GM20431 (cell line): ENCODE results near the gene NYNRIN.
"Not testable (repeated sequence)": the region's sequence is repeated elsewhere in the genome, so short reads cannot be mapped to it uniquely, and the experiment has no call there.

Experiments
- in situ Hi-C: fragments of 300-500 bp; cut with MseI, MboI; formaldehyde crosslinking; loops from one replicate; pipeline ENCODE4 v1.15.0; 2020; ENCODE audit warnings: low sequenced_read_pairs; ENCODE audit not compliant: unreplicated experiment

Gene NYNRIN

DNA sequence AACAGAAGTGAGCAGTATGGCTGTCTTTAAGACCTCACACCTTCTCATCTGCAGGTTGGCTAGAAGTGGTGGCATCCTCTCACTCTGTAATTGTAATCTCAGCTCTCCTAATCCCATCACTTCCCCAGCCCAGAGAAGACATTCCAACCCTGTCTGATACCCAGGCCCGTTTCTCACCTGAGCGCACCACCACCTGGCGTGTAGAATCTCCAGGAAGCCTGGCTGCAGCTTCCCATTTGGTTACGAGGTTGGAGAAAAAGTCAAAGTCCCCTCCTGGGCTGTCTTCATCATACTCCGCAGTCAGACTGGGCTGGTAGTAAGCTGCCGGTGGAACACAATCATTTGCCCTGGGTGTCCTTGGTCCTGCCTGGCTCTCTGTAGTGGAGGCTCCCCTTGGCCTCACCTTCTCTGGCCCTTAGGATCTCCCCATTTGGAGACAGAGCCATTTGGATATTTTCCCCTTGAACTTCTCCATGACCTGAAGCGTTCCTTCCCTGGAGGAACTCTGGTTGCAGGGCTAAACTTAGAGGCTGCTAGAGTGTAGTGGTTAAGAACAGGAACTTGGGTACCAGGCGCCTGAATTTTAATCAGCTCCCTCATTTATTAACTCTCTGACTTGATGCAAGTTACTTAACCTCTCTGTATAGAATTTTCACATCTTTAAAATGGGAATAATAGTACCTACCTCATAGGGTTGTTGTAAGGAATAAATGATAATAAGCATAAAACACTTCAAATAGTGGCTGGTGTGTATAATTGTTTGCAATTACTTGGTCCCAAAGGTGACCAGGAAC lies 42.0 kb downstream of the NYNRIN start:
- in situ Hi-C loops = no loop called here

DNA sequence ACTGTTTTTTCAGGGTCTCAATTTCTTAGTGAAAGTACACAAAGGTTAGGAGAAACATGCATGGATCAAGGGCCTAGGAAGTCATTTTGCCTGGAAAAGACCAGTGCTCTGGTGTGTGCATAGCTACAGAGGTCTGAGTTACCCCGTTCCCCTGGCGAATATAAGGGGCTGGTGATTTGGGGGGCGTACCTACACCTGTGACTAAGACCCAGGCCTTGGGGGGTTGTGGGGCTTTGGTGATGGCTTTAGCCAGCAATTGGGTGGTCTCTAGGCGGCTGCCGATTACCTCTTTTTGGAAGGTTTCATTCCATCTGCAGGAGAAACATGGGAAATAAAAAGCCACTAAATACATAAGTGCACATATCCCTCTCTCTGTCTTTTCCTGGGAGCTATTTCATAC lies 42.7 kb downstream of the NYNRIN start:
- in situ Hi-C loops = no loop called here

DNA sequence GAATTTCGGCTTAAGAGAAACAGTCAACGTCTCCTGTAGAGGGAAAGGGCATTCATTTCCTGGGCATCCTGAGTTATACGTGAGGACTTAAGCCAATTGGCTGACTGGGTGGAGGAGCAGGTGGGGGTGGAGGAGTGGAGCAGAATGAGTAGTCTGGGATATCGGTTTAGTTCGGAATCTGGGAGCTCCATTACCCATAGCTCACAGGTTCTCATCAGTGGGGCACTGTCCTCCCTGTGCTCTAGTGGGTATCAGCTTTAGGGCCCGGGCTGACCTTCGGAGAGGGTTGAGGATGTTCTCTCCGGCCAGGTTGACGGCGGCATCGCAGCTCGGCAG lies 43.1 kb downstream of the NYNRIN start:
- in situ Hi-C loops = no loop called here

DNA sequence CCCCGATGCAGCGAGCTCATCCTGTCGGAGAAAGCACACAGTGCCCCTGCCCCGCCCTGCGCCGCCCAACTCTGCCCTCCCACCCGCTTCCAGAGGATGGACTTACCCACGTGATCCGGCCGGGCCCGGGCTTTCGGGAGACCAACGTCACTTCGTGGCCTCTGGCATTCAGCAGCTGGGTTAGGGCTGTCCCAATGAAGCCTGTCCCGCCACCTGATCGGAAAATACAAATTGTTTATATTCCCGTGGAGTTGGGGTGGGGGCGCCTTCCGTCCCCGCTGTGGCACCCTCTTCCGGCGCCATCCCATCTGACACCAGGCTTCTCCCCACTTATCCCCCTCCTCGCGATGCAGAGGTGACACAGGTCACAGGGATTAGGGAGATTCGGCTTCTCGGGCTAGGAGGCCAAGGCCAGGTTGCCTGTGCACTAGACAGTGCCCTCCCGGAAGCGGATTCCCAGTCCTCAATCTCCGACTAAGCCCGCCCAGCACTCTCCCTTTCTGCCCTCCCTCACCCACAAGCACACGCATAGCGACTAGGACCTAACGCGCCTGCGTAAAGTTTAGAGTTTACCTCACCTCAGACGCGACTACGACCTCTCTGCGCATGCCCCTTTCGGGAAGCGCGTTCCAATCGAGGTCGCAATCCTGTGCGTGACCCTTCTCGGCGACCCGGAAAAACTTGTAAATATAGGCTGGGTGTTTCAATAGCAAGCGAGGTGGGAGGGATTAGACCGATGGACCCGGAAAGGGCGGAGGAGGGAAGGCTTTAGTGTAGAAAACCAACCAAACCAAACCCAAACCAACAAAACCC lies 43.6 kb downstream of the NYNRIN start, which contains the start of gene SDR39U1:
TSS of gene SDR39U1 (minus strand) at position 537 of the 813 bp plus-strand sequence. CDS start at position 530, 7 bp downstream.
- in situ Hi-C loops = no loop called here

DNA sequence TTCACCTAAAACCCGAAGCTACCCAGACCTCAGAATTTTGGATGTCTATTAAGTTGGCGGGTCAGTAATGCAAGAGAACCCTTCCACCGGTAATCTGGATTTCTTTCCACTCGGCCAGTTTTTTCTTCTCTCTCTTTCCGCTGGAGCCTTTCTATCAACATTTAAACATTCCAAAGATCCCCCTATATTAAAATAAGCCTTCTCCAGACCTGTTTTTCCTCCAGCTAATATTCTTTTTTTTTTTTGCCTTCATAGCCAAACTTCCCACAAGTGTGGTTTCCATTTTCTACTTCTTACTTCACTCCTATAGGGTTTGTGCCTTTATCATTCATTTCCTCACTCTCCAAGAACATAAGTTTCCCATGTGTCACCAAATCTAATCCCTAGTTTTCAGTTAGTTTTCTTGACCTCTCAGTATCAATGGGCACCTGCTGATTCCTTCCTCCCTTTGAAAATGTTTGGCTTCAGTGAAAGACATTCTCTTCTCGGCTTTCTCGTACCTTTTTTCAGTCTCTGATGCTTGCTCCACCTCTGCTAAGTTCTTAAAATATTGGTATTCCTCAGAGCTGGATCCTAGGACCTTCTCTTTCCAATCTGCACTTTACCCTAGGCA lies 44.4 kb downstream of the NYNRIN start:
- in situ Hi-C loops = no loop called here

DNA sequence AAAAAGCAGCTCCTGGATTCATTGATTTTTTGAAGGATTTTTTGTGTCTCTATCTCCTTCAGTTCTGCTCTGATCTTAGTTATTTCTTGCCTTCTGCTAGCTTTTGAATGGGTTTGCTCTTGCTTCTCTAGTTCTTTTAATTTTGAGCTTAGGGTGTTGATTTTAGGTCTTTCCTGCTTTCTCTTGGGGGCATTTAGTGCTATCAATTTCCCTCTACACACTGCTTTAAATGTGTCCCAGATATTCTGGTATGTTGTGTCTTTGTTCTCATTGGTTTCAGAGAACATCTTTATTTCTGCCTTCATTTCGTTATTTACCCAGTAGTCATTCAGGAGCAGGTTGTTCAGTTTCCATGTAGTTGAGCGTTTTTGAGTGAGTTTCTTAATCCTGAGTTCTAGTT lies 52.0 kb downstream of the NYNRIN start:
- in situ Hi-C loops = not testable (repeated sequence)

DNA sequence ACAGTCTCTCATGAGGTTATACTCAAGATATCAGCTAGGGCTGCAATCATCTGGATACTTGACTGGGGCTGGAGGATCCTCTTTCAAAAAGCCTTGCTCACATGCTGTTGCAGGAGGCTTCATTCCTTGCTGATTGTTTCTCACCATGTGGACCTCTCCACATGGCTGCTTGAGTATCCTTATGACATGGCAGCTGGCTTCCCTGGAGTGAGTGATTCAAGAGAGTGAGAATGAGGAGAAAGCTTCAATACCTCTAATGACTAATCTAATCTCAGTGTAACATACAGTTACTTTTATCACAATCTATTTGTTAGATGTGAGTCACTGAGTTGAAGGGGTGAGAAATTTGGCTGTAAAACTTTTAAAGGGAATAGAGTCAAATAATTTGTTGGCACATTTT lies 58.2 kb downstream of the NYNRIN start:
- in situ Hi-C loops = no loop called here

DNA sequence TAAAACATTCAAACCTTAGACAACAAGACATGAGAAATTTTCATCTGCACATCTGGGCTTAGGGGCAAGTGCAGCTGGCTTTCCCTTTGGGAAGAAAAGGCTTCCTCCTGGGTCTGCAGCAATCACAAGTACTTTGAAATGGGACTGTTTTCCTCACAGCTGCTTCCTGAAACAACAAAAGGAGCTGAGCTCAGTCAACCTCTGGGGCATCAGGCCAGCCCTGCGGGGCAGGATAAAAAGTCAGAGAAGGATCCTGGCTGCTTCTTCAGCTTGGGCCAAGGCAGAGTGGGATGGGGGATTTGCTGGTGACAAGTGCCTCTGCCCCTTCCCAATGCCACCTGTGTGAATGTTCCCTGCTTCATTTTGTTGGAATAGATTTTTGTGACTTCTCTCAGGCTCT lies 59.9 kb downstream of the NYNRIN start:
- in situ Hi-C loops = no loop called here

DNA sequence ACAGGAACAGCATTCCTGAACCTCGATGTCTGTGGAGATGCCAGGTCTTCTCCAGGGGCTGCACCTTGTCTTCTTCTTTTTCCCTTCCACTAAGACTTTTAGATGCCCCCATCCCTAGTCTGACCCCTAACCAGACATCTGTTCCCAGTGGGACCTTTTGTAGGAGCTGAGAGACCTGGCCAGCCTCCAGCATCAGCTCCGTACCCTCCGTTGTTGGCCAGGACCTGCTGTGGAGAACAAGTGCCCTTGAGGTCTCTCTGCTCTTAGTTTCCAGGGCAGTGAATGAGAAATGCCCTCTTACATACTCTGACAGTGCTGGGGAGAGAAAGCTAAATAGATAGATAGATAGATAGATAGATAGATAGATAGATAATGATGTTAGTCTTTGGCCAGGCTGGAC lies 60.5 kb downstream of the NYNRIN start:
- in situ Hi-C loops = no loop called here

DNA sequence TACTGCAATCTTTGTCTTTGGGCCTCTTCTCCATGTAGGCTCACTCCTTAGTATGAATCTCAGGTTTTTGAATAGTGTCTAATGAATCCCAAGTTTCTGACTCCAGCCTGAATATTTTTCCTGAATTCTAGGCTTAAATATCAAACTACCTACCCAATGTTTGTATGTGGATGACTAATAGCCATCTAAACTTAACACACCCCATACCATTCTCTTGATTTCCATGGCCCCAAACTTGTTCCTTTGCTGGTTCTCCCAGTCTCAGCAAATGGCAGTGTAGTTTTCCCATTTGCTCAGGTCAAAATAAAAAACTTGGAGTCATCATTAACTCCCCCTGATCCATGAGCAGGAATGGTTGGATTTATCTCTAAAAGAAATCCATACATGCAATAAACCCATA lies 62.5 kb downstream of the NYNRIN start:
- in situ Hi-C loops = no loop called here

DNA sequence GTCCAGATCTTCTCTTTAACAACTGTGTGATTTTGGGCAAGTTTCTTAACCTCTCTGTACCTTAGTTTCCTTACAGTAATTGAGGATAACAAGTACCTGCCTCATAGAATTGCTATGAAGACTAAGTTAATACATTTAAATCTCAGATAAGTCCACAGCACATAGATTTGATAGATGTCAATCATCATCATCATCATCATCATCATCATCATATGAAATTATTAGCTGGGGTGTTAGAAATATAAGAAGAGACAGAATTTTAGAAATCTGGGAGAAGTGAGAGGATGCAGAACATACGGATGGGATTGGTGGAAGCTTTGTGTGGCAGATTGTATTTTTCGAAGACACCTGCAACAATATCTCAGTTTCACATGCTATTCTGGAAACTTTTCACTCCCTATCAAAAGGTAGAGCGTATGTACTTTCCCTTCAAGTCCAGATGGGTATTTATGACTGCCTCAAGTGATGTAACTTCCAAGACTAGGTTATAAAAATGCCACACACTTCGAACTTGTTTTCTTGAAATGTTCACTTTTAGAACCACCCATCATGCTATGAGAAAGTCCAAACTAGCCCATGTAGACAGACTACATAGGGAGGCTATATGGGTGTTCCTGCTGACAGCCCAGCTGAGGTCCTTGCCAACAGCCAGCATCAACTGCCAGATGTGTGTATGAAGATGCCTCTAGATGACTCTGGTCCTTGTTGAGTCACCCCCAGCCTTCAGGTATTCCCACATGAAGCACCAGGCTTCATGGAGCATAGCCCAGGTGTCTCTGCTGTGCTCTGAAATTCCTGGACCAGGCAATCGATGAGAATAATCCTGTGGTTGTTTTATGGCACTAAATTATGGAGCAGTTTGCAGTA lies 64.4 kb downstream of the NYNRIN start:
- in situ Hi-C loops = no loop called here

DNA sequence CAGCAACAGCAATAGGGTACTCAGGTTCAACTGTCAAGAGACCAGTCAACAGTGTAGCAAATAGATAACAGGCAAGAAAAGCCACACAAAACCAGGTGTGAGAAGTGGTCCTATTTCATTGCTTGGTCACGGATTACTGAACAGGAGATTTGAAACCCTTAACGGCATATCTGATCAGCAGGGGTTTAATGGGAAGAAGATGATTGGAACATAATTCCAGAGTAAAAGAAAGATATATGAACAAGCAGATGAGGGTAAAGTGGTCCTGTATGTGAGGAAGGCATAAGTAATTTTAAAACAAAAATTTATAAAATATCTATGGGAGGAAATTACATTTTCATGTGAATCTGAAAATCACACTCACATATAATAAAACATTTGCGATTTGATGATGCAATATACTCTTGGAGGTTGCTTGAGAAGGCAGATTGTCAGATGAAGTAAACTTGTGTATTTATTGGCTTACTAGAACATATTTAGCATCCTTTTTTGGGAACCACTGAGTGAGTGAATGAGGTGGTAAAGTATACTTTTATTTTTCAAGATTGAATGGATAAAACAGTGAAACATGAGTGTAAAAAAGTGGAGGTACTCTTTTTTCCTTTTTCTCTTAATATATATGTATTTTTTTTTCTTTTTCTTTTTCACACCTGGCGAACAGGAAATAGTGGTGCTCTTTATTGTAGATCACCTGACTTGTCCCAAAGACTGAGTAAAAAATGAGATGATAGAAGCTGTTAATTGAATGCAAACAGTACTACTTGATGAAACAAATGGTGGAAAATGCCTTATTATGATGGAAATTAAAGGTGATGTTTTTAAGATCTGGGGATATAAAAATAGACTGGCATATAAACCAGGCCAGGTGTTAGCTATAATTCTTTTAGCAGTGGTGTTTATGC lies 65.3 kb downstream of the NYNRIN start:
- in situ Hi-C loops = no loop called here

DNA sequence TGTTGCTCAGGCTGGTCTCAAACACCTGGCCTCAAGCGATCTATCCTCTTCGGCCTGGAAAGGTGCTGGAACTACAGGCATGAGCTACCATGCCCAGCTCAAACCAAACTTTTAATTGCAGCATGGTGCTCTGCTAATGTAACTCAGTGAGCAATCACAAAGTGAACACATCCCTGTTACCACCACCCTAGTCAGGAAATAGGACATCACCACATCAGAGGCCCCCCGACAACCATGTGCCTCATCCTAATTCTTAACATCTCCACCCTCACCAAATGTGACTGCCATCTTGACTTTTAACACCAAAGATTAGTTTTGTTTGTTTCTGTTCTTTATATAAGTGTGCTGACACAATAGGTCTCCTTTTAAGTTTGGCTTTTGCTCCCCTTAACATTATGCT lies 66.6 kb downstream of the NYNRIN start:
- in situ Hi-C loops = no loop called here

DNA sequence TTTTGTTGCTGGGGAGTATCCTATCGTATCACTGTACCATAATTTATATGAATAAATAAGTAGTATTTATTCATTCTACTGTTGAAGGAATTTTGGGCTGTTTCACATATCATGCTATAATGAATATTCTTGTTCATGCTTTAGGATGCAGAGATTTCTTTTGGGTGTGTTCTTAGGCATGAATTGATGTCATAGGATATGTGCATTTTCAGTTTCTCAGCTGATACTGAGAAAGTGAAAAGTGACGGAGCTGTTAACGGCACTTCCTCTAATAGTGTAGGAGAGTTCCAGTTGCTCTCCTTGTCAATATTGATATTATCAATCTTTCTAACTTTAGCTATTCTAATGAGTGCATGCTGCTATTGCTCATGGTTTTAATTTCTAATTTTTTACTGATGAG lies 67.0 kb downstream of the NYNRIN start:
- in situ Hi-C loops = no loop called here
